HepG2 (cell line): ENCODE data around the gene TRIM37.

Source experiments
- CHD2 ChIP-seq: IDR thresholded peaks from 2 replicates; pipeline ENCODE4 v1.6.1; 2011; ENCODE audit warnings: low read depth, low read length, improper control_type of control experiment
- MED8 ChIP-seq: sonication (generic); formaldehyde crosslinking; IDR thresholded peaks from 2 replicates; pipeline ENCODE4 v1.8.1; 2023; ENCODE audit warnings: mild to moderate bottlenecking, missing genetic modification reagents; ENCODE audit not compliant: insufficient replicate concordance
- MXI1 ChIP-seq: IDR thresholded peaks from 3 replicates; pipeline ENCODE4 v1.6.1; 2012; ENCODE audit warnings: low read depth, low read length, inconsistent platforms, borderline replicate concordance
- PHF20 ChIP-seq: sonication (generic); formaldehyde crosslinking; IDR thresholded peaks from 2 replicates; pipeline ENCODE4 v1.5.0; 2020; ENCODE audit warnings: mild to moderate bottlenecking, missing genetic modification reagents
- POLR2AphosphoS5 ChIP-seq: IDR thresholded peaks from 2 replicates; pipeline ENCODE4 v1.6.1; 2012; ENCODE audit warnings: low read depth, low read length
- SNAPC2 ChIP-seq: sonication (generic); formaldehyde crosslinking; IDR thresholded peaks from 2 replicates; pipeline ENCODE4 v1.8.1; 2022; ENCODE audit warnings: mild to moderate bottlenecking, missing genetic modification reagents
- SRF ChIP-seq: IDR thresholded peaks from 2 replicates; pipeline ENCODE4 v1.6.1; 2011; ENCODE audit warnings: mild to moderate bottlenecking, low read depth, low read length, moderate library complexity
- ZBTB8A ChIP-seq: sonication (generic); formaldehyde crosslinking; IDR thresholded peaks from 2 replicates; pipeline ENCODE4 v1.4.0; 2020; ENCODE audit warnings: mild to moderate bottlenecking, low read depth, missing genetic modification reagents, borderline replicate concordance
- ZNF761 ChIP-seq: sonication (generic); formaldehyde crosslinking; conservative IDR thresholded peaks from 2 replicates; pipeline ENCODE4 v1.4.0; 2020; ENCODE audit warnings: mild to moderate bottlenecking, missing genetic modification reagents
- TF ChIP-seq, protein P1 (sequence below): sonication (generic); formaldehyde crosslinking; conservative IDR thresholded peaks from 2 replicates; pipeline ENCODE4 v1.8.0; 2022; ENCODE audit warnings: mild to moderate bottlenecking, moderate library complexity, missing genetic modification reagents
- TF ChIP-seq, protein P2 (sequence below): sonication (generic); formaldehyde crosslinking; IDR thresholded peaks from 2 replicates; pipeline ENCODE4 v1.8.1; 2022; ENCODE audit warnings: mild to moderate bottlenecking, missing genetic modification reagents
- TF ChIP-seq, protein P3 (sequence below): sonication (generic); formaldehyde crosslinking; IDR thresholded peaks from 2 replicates; pipeline ENCODE4 v1.4.0; 2020; ENCODE audit warnings: missing genetic modification reagents
- TF ChIP-seq, protein P4 (sequence below): sonication (generic); formaldehyde crosslinking; IDR thresholded peaks from 2 replicates; pipeline ENCODE4 v1.5.0; 2020; ENCODE audit warnings: mild to moderate bottlenecking, missing genetic modification reagents, moderate library complexity
- TF ChIP-seq, protein P5 (sequence below): sonication (generic); formaldehyde crosslinking; IDR thresholded peaks from 2 replicates; pipeline ENCODE4 v1.4.0; 2020; ENCODE audit warnings: mild to moderate bottlenecking, missing genetic modification reagents

DNA sequence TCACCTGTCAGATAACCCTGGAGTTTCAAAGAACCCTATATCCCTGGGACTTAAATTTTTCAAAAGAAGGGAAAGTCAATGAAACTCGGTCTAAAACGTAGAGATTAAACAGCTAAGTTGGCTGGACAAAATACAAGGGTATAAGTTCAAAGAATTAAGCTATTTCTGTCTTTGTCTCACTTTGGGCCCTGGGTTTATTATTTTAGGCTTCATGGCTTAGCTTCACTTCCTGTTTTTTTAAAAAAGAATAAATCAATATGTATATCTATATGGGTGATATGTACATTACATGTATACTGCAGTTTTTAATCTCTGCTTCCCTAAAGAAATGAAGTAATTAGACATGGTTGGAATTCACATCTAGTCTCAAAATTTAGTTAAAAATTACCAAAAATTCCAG lies 132.3 kb downstream of the TRIM37 start:
- no peak for TF ChIP-seq POLR2AphosphoS5
- TF ChIP-seq, protein P1, sequence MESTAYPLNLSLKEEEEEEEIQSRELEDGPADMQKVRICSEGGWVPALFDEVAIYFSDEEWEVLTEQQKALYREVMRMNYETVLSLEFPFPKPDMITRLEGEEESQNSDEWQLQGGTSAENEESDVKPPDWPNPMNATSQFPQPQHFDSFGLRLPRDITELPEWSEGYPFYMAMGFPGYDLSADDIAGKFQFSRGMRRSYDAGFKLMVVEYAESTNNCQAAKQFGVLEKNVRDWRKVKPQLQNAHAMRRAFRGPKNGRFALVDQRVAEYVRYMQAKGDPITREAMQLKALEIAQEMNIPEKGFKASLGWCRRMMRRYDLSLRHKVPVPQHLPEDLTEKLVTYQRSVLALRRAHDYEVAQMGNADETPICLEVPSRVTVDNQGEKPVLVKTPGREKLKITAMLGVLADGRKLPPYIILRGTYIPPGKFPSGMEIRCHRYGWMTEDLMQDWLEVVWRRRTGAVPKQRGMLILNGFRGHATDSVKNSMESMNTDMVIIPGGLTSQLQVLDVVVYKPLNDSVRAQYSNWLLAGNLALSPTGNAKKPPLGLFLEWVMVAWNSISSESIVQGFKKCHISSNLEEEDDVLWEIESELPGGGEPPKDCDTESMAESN (CRISPR knock-in tag), result no peak
- TF ChIP-seq MXI1, result no peak
- no peak for TF ChIP-seq SRF
- TF ChIP-seq SNAPC2 (CRISPR knock-in tag), result no peak
- no peak for TF ChIP-seq ZNF761
- TF ChIP-seq, protein P2, sequence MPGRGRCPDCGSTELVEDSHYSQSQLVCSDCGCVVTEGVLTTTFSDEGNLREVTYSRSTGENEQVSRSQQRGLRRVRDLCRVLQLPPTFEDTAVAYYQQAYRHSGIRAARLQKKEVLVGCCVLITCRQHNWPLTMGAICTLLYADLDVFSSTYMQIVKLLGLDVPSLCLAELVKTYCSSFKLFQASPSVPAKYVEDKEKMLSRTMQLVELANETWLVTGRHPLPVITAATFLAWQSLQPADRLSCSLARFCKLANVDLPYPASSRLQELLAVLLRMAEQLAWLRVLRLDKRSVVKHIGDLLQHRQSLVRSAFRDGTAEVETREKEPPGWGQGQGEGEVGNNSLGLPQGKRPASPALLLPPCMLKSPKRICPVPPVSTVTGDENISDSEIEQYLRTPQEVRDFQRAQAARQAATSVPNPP (CRISPR knock-in tag), result no peak
- TF ChIP-seq PHF20, result no peak
- TF ChIP-seq CHD2, result no peak
- TF ChIP-seq, protein P3, sequence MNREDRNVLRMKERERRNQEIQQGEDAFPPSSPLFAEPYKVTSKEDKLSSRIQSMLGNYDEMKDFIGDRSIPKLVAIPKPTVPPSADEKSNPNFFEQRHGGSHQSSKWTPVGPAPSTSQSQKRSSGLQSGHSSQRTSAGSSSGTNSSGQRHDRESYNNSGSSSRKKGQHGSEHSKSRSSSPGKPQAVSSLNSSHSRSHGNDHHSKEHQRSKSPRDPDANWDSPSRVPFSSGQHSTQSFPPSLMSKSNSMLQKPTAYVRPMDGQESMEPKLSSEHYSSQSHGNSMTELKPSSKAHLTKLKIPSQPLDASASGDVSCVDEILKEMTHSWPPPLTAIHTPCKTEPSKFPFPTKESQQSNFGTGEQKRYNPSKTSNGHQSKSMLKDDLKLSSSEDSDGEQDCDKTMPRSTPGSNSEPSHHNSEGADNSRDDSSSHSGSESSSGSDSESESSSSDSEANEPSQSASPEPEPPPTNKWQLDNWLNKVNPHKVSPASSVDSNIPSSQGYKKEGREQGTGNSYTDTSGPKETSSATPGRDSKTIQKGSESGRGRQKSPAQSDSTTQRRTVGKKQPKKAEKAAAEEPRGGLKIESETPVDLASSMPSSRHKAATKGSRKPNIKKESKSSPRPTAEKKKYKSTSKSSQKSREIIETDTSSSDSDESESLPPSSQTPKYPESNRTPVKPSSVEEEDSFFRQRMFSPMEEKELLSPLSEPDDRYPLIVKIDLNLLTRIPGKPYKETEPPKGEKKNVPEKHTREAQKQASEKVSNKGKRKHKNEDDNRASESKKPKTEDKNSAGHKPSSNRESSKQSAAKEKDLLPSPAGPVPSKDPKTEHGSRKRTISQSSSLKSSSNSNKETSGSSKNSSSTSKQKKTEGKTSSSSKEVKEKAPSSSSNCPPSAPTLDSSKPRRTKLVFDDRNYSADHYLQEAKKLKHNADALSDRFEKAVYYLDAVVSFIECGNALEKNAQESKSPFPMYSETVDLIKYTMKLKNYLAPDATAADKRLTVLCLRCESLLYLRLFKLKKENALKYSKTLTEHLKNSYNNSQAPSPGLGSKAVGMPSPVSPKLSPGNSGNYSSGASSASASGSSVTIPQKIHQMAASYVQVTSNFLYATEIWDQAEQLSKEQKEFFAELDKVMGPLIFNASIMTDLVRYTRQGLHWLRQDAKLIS, result no peak
- TF ChIP-seq, protein P4, sequence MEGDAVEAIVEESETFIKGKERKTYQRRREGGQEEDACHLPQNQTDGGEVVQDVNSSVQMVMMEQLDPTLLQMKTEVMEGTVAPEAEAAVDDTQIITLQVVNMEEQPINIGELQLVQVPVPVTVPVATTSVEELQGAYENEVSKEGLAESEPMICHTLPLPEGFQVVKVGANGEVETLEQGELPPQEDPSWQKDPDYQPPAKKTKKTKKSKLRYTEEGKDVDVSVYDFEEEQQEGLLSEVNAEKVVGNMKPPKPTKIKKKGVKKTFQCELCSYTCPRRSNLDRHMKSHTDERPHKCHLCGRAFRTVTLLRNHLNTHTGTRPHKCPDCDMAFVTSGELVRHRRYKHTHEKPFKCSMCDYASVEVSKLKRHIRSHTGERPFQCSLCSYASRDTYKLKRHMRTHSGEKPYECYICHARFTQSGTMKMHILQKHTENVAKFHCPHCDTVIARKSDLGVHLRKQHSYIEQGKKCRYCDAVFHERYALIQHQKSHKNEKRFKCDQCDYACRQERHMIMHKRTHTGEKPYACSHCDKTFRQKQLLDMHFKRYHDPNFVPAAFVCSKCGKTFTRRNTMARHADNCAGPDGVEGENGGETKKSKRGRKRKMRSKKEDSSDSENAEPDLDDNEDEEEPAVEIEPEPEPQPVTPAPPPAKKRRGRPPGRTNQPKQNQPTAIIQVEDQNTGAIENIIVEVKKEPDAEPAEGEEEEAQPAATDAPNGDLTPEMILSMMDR, result no peak
- TF ChIP-seq, protein P5, sequence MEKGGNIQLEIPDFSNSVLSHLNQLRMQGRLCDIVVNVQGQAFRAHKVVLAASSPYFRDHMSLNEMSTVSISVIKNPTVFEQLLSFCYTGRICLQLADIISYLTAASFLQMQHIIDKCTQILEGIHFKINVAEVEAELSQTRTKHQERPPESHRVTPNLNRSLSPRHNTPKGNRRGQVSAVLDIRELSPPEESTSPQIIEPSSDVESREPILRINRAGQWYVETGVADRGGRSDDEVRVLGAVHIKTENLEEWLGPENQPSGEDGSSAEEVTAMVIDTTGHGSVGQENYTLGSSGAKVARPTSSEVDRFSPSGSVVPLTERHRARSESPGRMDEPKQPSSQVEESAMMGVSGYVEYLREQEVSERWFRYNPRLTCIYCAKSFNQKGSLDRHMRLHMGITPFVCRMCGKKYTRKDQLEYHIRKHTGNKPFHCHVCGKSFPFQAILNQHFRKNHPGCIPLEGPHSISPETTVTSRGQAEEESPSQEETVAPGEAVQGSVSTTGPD (CRISPR knock-in tag), result no peak
- TF ChIP-seq ZBTB8A (CRISPR knock-in tag), result no peak
- no peak for TF ChIP-seq MED8 (CRISPR knock-in tag)
